Adrenal gland (tissue), 5 donors: ENCODE results near the gene MUC2.

Source experiments
- POLR2A ChIP-seq, 2 donors: fragments of 450-650 bp; IDR thresholded peaks; one replicate each; pipeline ENCODE4 v1.6.1; 2017; ENCODE audit warnings: antibody characterized with exemption in 2 of 2, mild to moderate bottlenecking in 2 of 2, moderate library complexity in 1 of 2
- TF ChIP-seq, protein P1 (sequence below), 6 experiments: fragments of 450-650 bp in 4 of 6; fragments of 200-600 bp in 2 of 6; sonication (generic) in 1 of 6; IDR thresholded peaks; 1 replicate in 5 of 6; 2 replicates in 1 of 6; pipeline versions ENCODE4 v1.5.1 to v1.8.0; 2016 to 2021; ENCODE audit warnings: antibody characterized with exemption in 6 of 6, mild to moderate bottlenecking in 2 of 6, moderate library complexity in 1 of 6
- donor health status: DM: no; HTN: no; CAD: no.

DNA sequence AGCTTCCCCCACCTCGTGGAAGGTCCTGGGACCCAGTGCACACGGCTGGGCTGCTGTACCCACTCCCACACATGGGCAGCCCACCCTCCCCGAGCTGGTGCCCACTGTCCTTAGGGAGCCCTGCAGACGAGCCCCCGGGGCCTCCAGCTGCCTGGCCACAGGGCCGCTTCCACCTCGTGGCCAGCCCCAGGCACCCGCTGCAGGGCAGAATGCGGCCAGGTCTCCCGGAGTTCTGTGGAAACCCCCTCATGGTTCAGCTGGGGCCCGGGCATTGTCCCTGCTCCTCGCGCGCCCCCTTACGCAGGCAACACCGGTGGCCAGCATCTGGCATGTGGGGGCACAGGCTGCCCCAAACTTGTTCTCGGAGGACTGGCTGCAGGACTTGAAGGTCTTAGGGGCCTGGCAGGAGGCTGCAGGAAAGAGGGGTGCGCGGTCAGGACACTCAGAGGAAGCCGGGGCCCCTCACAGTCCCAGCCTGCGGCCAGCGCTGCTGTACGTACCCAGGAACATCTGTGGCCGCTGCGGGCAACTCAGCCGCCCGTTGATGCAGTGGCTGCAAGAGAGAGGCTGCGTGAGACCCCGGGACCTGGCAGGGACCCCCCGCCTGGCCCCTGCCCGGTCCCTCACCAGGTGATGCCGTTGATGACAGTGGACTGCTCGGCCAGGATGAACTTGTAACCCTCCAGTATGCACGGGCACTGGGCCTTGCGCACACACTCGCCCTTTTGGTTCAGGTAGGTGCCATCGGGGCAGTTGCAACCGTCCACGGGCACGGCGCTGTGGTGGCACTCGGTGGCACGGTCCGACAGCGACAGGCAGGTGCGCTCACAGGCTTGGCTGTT lies 47.8 kb upstream of the MUC2 start:
- TF ChIP-seq, protein P1, sequence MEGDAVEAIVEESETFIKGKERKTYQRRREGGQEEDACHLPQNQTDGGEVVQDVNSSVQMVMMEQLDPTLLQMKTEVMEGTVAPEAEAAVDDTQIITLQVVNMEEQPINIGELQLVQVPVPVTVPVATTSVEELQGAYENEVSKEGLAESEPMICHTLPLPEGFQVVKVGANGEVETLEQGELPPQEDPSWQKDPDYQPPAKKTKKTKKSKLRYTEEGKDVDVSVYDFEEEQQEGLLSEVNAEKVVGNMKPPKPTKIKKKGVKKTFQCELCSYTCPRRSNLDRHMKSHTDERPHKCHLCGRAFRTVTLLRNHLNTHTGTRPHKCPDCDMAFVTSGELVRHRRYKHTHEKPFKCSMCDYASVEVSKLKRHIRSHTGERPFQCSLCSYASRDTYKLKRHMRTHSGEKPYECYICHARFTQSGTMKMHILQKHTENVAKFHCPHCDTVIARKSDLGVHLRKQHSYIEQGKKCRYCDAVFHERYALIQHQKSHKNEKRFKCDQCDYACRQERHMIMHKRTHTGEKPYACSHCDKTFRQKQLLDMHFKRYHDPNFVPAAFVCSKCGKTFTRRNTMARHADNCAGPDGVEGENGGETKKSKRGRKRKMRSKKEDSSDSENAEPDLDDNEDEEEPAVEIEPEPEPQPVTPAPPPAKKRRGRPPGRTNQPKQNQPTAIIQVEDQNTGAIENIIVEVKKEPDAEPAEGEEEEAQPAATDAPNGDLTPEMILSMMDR (IDR thresholded peaks at IDR 0.05) = no peak
- no peak for TF ChIP-seq POLR2A (IDR thresholded peaks at IDR 0.05)
